Heart left ventricle (tissue), 13 donors: ENCODE measurements around the gene ARAP1.
"Not testable (repeated sequence)": the region's sequence is repeated elsewhere in the genome, so short reads cannot be mapped to it uniquely, and the experiment has no call there.

Experiments
- POLR2A ChIP-seq, 2 donors: fragments of 450-650 bp; IDR thresholded peaks; one replicate each; pipeline ENCODE4 v1.6.1; 2017; ENCODE audit warnings: antibody characterized with exemption in 2 of 2, mild to moderate bottlenecking in 2 of 2, moderate library complexity in 2 of 2
- TF ChIP-seq, protein P1 (sequence below), 12 donors: fragments of 200-600 bp; sonication (generic) in 4 of 12; IDR thresholded peaks; one replicate each; pipeline versions ENCODE4 v1.5.0 to v1.8.0; 2018 to 2022; ENCODE audit warnings: antibody characterized with exemption in 12 of 12, mild to moderate bottlenecking in 5 of 12
- donor health status: ischemic (EF 13 %, LVEDD 7.1; RV severe dilation, severe dysfunction).
- donor health status: DM: no; HTN: yes; CAD: no.
- donor health status: DM: no; HTN: no; CAD: no.
- donor health status: ischemic (EF 25% LVEDD 6.9; RV normal size, moderate dysfunction).
- donor health status: ischemic (EF 25% LVEDD 5.7; RV mildly dilated, moderate dysfunction).
- donor health status: ischemic (EF 35%, LVEDD 5.7; RV mildly dilated, moderate dysfunction).
- donor health status: nonischemic (EF 11% LVEDD 7.7; RV severe dilation, severe dysfunction).
- donor health status: DM: yes; HTN: yes; CAD: no.
- donor health status: PGD.
- donor health status: ischemic (EF 29% LVEDD 5.4; RV normal size, mild dysfunction).
- donor health status: nonischemic (EF 23%, LVEDD 6.1; RV moderate dilation, normal function).

- TF ChIP-seq, protein P1, sequence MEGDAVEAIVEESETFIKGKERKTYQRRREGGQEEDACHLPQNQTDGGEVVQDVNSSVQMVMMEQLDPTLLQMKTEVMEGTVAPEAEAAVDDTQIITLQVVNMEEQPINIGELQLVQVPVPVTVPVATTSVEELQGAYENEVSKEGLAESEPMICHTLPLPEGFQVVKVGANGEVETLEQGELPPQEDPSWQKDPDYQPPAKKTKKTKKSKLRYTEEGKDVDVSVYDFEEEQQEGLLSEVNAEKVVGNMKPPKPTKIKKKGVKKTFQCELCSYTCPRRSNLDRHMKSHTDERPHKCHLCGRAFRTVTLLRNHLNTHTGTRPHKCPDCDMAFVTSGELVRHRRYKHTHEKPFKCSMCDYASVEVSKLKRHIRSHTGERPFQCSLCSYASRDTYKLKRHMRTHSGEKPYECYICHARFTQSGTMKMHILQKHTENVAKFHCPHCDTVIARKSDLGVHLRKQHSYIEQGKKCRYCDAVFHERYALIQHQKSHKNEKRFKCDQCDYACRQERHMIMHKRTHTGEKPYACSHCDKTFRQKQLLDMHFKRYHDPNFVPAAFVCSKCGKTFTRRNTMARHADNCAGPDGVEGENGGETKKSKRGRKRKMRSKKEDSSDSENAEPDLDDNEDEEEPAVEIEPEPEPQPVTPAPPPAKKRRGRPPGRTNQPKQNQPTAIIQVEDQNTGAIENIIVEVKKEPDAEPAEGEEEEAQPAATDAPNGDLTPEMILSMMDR (IDR thresholded peaks at IDR 0.05), result not testable (repeated sequence)
- not testable (repeated sequence) for TF ChIP-seq POLR2A (IDR thresholded peaks at IDR 0.05)
Measured at GRCh38 chr11:72791228-72791627, 39.0 kb upstream of the ARAP1 start.
